SK-N-SH (cell line): Measurements from ENCODE around the gene METRNL. TPM values are rescaled to one million over a fixed set of nuclear protein-coding genes. Genes with fewer than 3 reads are reported as not detected.

Source experiments
- CTCF ChIA-PET: fragments of 300-600, 350-600 bp; formaldehyde crosslinking; extraction: SDS; loops from one replicate; lab custom pipeline; 2021; lab: Yijun Ruan, JAX
- POLR2A ChIA-PET: fragments of 350-600 bp; sonication (Branson Sonifier 250); formaldehyde crosslinking; extraction: SDS; loops from one replicate; lab custom pipeline; 2020; ENCODE audit warnings: antibody characterized with exemption, inconsistent platforms; lab: Yijun Ruan, JAX
- DNase-seq: peaks from one replicate; pipeline ENCODE4 v3.0.0; 2012
- H2AFZ ChIP-seq: fragments of 200-600 bp; sonication (generic); 2 replicates; pipeline ENCODE4 v1.8.1; 2016; ENCODE audit warnings: antibody characterized with exemption, mild to moderate bottlenecking, low read depth
- H3F3A ChIP-seq: fragments of 200-600 bp; sonication (generic); replicated peaks from 2 replicates; pipeline ENCODE3; 2016; ENCODE audit warnings: antibody characterized with exemption, mild to moderate bottlenecking; ENCODE audit not compliant: insufficient read depth
- H3K27ac ChIP-seq, 2 experiments: fragments of 200-500 bp in 1 of 2; fragments of 200-600 bp in 1 of 2; sonication (Bioruptor generic) in 1 of 2; sonication (generic), shearing (Covaris generic) in 1 of 2; 2 replicates each; pipeline versions ENCODE4 v1.5.1 to v1.6.1; 2014 to 2016; ENCODE audit warnings: low read depth in 2 of 2, inconsistent platforms in 1 of 2, low read length in 1 of 2, mild to moderate bottlenecking in 1 of 2, mixed read lengths in 1 of 2
- H3K27me3 ChIP-seq: fragments of 200-600 bp; sonication (generic), shearing (Covaris generic); 2 replicates; pipeline ENCODE4 v1.6.1; 2016; ENCODE audit warnings: mixed run types; ENCODE audit not compliant: insufficient read depth
- H3K36me3 ChIP-seq, 2 experiments: fragments of 200-500 bp in 1 of 2; fragments of 200-600 bp in 1 of 2; sonication (Bioruptor generic) in 1 of 2; sonication (generic) in 1 of 2; replicated peaks in 1 of 2; 2 replicates each; pipeline versions ENCODE3 to v1.5.1; 2014 to 2016; ENCODE audit warnings: low read length in 1 of 2, mild to moderate bottlenecking in 1 of 2; ENCODE audit not compliant: insufficient read depth in 2 of 2, control insufficient read depth in 1 of 2
- H3K4me1 ChIP-seq, 2 experiments: fragments of 200-500 bp in 1 of 2; fragments of 200-600 bp in 1 of 2; sonication (Bioruptor generic) in 1 of 2; sonication (generic), shearing (Covaris generic) in 1 of 2; 2 replicates each; pipeline versions ENCODE4 v1.5.1 to v1.6.1; 2014 to 2016; ENCODE audit warnings: low read depth in 1 of 2, low read length in 1 of 2, mixed run types in 1 of 2; ENCODE audit not compliant: insufficient read depth in 2 of 2, control insufficient read depth in 1 of 2
- H3K4me2 ChIP-seq: fragments of 200-600 bp; sonication (generic), shearing (Covaris generic); 2 replicates; pipeline ENCODE4 v1.6.1; 2017; ENCODE audit warnings: mixed run types
- H3K4me3 ChIP-seq, 2 experiments: fragments of 200-500 bp in 1 of 2; fragments of 200-600 bp in 1 of 2; sonication (Bioruptor generic) in 1 of 2; sonication (generic), shearing (Covaris generic) in 1 of 2; 2 replicates each; pipeline versions ENCODE4 v1.5.1 to v1.8.1; 2014 to 2016; ENCODE audit warnings: low read depth in 2 of 2, inconsistent platforms in 1 of 2, low read length in 1 of 2, mild to moderate bottlenecking in 1 of 2, mixed read lengths in 1 of 2, moderate library complexity in 1 of 2
- H3K79me2 ChIP-seq: fragments of 200-600 bp; sonication (generic); 2 replicates; pipeline ENCODE4 v1.8.1; 2017; ENCODE audit warnings: mild to moderate bottlenecking; ENCODE audit not compliant: insufficient read depth
- H3K9ac ChIP-seq: fragments of 200-600 bp; sonication (generic); 2 replicates; pipeline ENCODE4 v1.6.1; 2017; ENCODE audit warnings: mixed run types
- H3K9me2 ChIP-seq: fragments of 200-600 bp; sonication (generic); 2 replicates; pipeline ENCODE4 v1.6.1; 2017; ENCODE audit warnings: mixed run types
- H3K9me3 ChIP-seq: fragments of 200-600 bp; sonication (generic); 2 replicates; pipeline ENCODE4 v1.6.1; 2017; ENCODE audit warnings: mixed run types, mild to moderate bottlenecking, moderate library complexity
- H4K20me1 ChIP-seq: fragments of 200-600 bp; sonication (generic); 2 replicates; pipeline ENCODE4 v1.6.1; 2017; ENCODE audit warnings: mild to moderate bottlenecking, mixed run types; ENCODE audit not compliant: insufficient read depth
- EZH2phosphoT487 ChIP-seq: fragments of 200-600 bp; sonication (generic); IDR thresholded peaks from 2 replicates; pipeline ENCODE4 v1.6.1; 2017; ENCODE audit warnings: low read depth, mixed run types, mild to moderate bottlenecking, antibody characterized with exemption, moderate library complexity, borderline replicate concordance
- FOSL2 ChIP-seq: IDR thresholded peaks from 2 replicates; pipeline ENCODE4 v1.4.0; 2012; ENCODE audit warnings: low read depth, mild to moderate bottlenecking, moderate library complexity, borderline replicate concordance
- FOXJ3 ChIP-seq: sonication (generic); formaldehyde crosslinking; IDR thresholded peaks from 2 replicates; pipeline ENCODE4 v1.5.1; 2020; ENCODE audit warnings: mild to moderate bottlenecking, missing genetic modification reagents
- MXI1 ChIP-seq: IDR thresholded peaks from 2 replicates; pipeline ENCODE4 v1.6.1; 2012; ENCODE audit warnings: mild to moderate bottlenecking, low read depth, low read length, improper control_type of control experiment
- RCOR1 ChIP-seq: fragments of 150-350 bp; IDR thresholded peaks from 2 replicates; pipeline ENCODE4 v1.6.1; 2017; ENCODE audit warnings: antibody characterized with exemption, low read length
- RXRA ChIP-seq: IDR thresholded peaks from 2 replicates; pipeline ENCODE4 v1.4.0; 2012; ENCODE audit warnings: low read depth, mild to moderate bottlenecking, borderline replicate concordance
- TEAD4 ChIP-seq: IDR thresholded peaks from 2 replicates; pipeline ENCODE4 v1.4.0; 2012; ENCODE audit warnings: mild to moderate bottlenecking, borderline replicate concordance; ENCODE audit not compliant: insufficient read depth
- YY1 ChIP-seq: IDR thresholded peaks from 2 replicates; pipeline ENCODE4 v1.4.0; 2012; ENCODE audit warnings: low read depth, mild to moderate bottlenecking
- WGBS: methylation state at CpG from one replicate; pipeline ENCODE4 v1.1.6; 2017; ENCODE audit warnings: low lambda C conversion rate; 5-methylcytosine and 5-hydroxymethylcytosine counted together
- polyA plus RNA-seq, 3 experiments: library from polyadenylated mRNA; depleted of rRNA; stranded (reverse); fragments of >200 nt; gene quantifications; 2 replicates each; pipeline ENCODE4 v1.2.3, GENCODE V29; 2012
- TF ChIP-seq, protein P1 (sequence below): fragments of 150-350 bp; IDR thresholded peaks from 2 replicates; pipeline ENCODE4 v1.6.1; 2017; ENCODE audit warnings: antibody characterized with exemption, low read length, low read depth, borderline replicate concordance
- TF ChIP-seq, protein P2 (sequence below): IDR thresholded peaks from 2 replicates; pipeline ENCODE4 v1.4.0; 2012; ENCODE audit warnings: low read depth, borderline replicate concordance

Gene METRNL
- polyA plus RNA-seq, 1 of the 3 experiments (the other 2 are of a cell fraction) = 75.5 TPM

DNA sequence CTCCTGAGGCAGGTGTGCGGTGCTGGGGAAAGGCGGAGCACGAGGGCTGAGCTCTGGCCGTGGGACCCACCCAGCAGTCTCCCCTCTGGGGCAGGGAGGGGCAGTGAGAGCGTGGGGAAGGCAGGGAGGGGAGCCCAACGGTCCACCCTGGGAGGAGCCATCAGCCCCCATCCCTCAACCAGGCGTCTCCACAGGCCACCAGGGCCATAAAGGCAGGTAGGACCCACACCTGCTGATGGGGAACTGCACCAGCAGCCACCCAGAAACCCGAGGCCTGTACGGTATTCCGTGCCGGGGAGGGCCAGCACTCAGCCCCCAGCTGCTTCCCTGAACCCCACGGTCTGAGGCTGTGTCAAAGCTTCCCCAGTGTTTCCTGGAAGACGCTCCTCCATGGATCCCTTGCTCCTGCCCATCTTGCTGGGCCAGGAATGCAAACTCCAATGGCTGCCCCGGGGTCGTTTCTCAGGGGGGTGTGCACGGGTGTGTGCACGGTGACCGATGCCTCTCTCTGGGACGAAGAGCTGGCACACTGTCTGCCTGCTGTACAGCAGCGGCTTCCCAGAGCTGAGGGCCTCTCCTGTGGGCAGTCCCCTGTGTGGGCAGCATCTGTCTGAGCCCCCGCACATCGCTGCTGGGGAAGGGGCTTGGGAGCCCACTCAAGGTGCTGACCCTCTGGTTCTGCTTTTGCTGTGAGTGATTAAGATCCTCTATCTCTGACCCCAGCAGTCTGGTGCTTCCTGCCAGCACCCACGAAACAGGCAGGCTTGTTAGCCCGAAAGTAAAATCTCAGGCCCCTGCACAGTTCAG is 17.2 kb upstream of the METRNL start (continued):
- TF ChIP-seq RXRA = no peak
- TF ChIP-seq, all 33 proteins: peak for 0

- no peaks in the 10 kb centered on the region for H3K9me2 ChIP-seq
- H3K36me3 ChIP-seq = no peaks in the 10 kb centered on the region
- H3K4me1 ChIP-seq = no peaks in the 10 kb centered on the region
- H3K9ac ChIP-seq = no peak overlapping the region
- no peak overlapping the region for H2AFZ ChIP-seq
- no peaks in the 10 kb centered on the region for H4K20me1 ChIP-seq
- H3K4me2 ChIP-seq = no peak overlapping the region
- H3K27ac ChIP-seq = no peak overlapping the region
- POLR2A ChIA-PET = no interaction called here
- no peaks in the 10 kb centered on the region for H3K79me2 ChIP-seq
- CTCF ChIA-PET = interaction anchor here (1.3 kb wide), 1 partner anchor 281 kb away, joined by 4 read pairs; no protein-coding TSS in a partner anchor
- H3K27me3 ChIP-seq = no peaks in the 10 kb centered on the region
- H3F3A ChIP-seq = no peaks in the 10 kb centered on the region
- WGBS = 78% methylated on average over 26 of the region's 30 CpGs
- no peak overlapping the region for H3K4me3 ChIP-seq
- peak; percentile 36 for DNase-seq
- no peaks in the 10 kb centered on the region for H3K9me3 ChIP-seq
- TF ChIP-seq, protein P1, sequence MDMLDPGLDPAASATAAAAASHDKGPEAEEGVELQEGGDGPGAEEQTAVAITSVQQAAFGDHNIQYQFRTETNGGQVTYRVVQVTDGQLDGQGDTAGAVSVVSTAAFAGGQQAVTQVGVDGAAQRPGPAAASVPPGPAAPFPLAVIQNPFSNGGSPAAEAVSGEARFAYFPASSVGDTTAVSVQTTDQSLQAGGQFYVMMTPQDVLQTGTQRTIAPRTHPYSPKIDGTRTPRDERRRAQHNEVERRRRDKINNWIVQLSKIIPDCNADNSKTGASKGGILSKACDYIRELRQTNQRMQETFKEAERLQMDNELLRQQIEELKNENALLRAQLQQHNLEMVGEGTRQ = no peak
- TF ChIP-seq, protein P2, sequence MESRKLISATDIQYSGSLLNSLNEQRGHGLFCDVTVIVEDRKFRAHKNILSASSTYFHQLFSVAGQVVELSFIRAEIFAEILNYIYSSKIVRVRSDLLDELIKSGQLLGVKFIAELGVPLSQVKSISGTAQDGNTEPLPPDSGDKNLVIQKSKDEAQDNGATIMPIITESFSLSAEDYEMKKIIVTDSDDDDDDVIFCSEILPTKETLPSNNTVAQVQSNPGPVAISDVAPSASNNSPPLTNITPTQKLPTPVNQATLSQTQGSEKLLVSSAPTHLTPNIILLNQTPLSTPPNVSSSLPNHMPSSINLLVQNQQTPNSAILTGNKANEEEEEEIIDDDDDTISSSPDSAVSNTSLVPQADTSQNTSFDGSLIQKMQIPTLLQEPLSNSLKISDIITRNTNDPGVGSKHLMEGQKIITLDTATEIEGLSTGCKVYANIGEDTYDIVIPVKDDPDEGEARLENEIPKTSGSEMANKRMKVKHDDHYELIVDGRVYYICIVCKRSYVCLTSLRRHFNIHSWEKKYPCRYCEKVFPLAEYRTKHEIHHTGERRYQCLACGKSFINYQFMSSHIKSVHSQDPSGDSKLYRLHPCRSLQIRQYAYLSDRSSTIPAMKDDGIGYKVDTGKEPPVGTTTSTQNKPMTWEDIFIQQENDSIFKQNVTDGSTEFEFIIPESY = no peak
- TF ChIP-seq FOXJ3 (no peak), TEAD4 (no peak), RCOR1 (no peak), EZH2phosphoT487 (no peak), MXI1 (no peak), YY1 (no peak), FOSL2 (no peak)
Observed at GRCh38 chr17:83062818-83063671, 16.4 kb upstream of the METRNL start.
